ENCODE measurements around the gene ITGB7. TPM values are rescaled to one million over a fixed set of nuclear protein-coding genes. Genes with fewer than 3 reads are reported as not detected.

The ITGB7 gene
- polyA plus RNA-seq, 1 of the 3 experiments (the other 2 are of a cell fraction) = 0.25 TPM

GRCh38 chr12:53225635-53226424, 18.8 kb upstream of the ITGB7 start:
- Histone ChIP-seq H3K9ac (no peak overlapping the region), H3K27ac (ENCODE audit: low read depth in 2 of 2, low read length in 1 of 2) (peak overlapping the region; percentile 99), H2AFZ (ENCODE audit: low read depth) (no peak overlapping the region), H3K9me3 (no peaks in the 10 kb centered on the region), H3K4me3 (ENCODE audit: low read depth in 2 of 2, low read length in 1 of 2) (no peak overlapping the region), H3K9me2 (no peaks in the 10 kb centered on the region), H3K4me1 (ENCODE audit: control insufficient read depth in 1 of 2, insufficient read depth in 2 of 2, low read depth in 1 of 2, low read length in 1 of 2) (peaks cover 42 to 55% of the 10 kb centered on the region in 2 experiments), H3K79me2 (ENCODE audit: insufficient read depth) (peaks cover 5% of the 10 kb centered on the region; the same call in 1 of the 2 replicates), H3K4me2 (peak overlapping the region; percentile 80; the same call in 1 of the 2 replicates), H3K36me3 (replicated peaks in 1 of 2; ENCODE audit: control insufficient read depth in 1 of 2, insufficient read depth in 2 of 2, low read length in 1 of 2) (peaks cover 0 to 8% of the 10 kb centered on the region in 2 experiments), H4K20me1 (ENCODE audit: insufficient read depth) (no peaks in the 10 kb centered on the region), H3F3A (replicated peaks; ENCODE audit: insufficient read depth) (peaks cover 30% of the 10 kb centered on the region), H3K27me3 (ENCODE audit: insufficient read depth) (no peaks in the 10 kb centered on the region)
- TF ChIP-seq FOXJ3 (CRISPR knock-in tag; IDR thresholded peaks at IDR 0.05) (no peak), ZBTB33 (IDR thresholded peaks at IDR 0.05; ENCODE audit: borderline replicate concordance, low read depth) (no peak), GABPA (IDR thresholded peaks at IDR 0.05; ENCODE audit: low read depth) (no peak), FOXM1 (IDR thresholded peaks at IDR 0.05; ENCODE audit: low read depth) (no peak), USF2 (IDR thresholded peaks at IDR 0.05; ENCODE audit: borderline replicate concordance, low read depth, low read length) (no peak), SIN3A (IDR thresholded peaks at IDR 0.05; ENCODE audit: borderline replicate concordance, low read depth, low read length) (no peak), MXI1 (IDR thresholded peaks at IDR 0.05; ENCODE audit: low read depth, low read length) (no peak), FOSL2 (IDR thresholded peaks at IDR 0.05; ENCODE audit: borderline replicate concordance, low read depth) (no peak), CTCF (IDR thresholded peaks at IDR 0.05) (no peak), PBX3 (IDR thresholded peaks at IDR 0.05) (no peak), CHD2 (IDR thresholded peaks at IDR 0.05; ENCODE audit: low read length, partially characterized antibody) (no peak), RXRA (IDR thresholded peaks at IDR 0.05; ENCODE audit: borderline replicate concordance, low read depth) (no peak)
- ChIA-PET CTCF (interaction anchor here (1.0 to 1.2 kb wide), 3 partner anchors 12 to 67 kb away, joined by 3 to 4 read pairs (median 3); no protein-coding TSS in a partner anchor), POLR2A (no interaction called here)
- 97% methylated on average over 9 of the region's 10 CpGs for WGBS (ENCODE audit: low lambda C conversion rate)
- no peak for DNase-seq
